Measurements from ENCODE around the gene HMSD.

DNA sequence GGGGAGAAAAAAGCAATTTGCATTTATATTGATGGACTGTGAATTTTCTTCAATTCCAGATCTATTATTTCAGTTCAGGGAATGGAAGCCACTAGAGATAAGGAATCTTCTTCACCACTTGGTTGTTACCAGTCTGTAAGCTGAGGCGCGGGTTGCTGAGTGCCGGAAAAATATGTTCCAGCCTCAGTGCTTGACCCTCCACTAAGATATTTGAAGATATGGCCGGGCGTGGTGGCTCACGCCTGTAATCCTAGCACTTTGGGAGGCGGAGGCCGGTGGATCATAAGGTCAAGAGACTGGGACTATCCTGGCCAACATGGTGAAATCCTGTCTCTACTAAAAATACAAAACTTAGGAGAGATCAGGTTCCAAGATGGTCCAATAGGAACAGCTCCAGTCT is 9.1 kb upstream of the HMSD start:
- no peak for TF ChIP-seq POLR2AphosphoS5 (IDR thresholded peaks at IDR 0.05; ENCODE audit: low read depth, low read length)
- TF ChIP-seq TAF1 (IDR thresholded peaks at IDR 0.05; ENCODE audit: borderline replicate concordance, insufficient read depth, low read length) = no peak
- TF ChIP-seq, protein P1, sequence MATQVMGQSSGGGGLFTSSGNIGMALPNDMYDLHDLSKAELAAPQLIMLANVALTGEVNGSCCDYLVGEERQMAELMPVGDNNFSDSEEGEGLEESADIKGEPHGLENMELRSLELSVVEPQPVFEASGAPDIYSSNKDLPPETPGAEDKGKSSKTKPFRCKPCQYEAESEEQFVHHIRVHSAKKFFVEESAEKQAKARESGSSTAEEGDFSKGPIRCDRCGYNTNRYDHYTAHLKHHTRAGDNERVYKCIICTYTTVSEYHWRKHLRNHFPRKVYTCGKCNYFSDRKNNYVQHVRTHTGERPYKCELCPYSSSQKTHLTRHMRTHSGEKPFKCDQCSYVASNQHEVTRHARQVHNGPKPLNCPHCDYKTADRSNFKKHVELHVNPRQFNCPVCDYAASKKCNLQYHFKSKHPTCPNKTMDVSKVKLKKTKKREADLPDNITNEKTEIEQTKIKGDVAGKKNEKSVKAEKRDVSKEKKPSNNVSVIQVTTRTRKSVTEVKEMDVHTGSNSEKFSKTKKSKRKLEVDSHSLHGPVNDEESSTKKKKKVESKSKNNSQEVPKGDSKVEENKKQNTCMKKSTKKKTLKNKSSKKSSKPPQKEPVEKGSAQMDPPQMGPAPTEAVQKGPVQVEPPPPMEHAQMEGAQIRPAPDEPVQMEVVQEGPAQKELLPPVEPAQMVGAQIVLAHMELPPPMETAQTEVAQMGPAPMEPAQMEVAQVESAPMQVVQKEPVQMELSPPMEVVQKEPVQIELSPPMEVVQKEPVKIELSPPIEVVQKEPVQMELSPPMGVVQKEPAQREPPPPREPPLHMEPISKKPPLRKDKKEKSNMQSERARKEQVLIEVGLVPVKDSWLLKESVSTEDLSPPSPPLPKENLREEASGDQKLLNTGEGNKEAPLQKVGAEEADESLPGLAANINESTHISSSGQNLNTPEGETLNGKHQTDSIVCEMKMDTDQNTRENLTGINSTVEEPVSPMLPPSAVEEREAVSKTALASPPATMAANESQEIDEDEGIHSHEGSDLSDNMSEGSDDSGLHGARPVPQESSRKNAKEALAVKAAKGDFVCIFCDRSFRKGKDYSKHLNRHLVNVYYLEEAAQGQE (IDR thresholded peaks at IDR 0.05; ENCODE audit: insufficient read depth in 1 of 2, low read depth in 2 of 2, low read length in 2 of 2) = no peak

Measured in PFSK-1 (cell line).